PC-3 (cell line): Measurements from ENCODE around the gene OMP. TPM values are rescaled to one million over a fixed set of nuclear protein-coding genes. Genes with fewer than 3 reads are reported as not detected.

Experiments used
- ATAC-seq: fragments of 200-7000 bp; cut with Tn5 transposase; 2 replicates; pipeline ENCODE4 v1.9.1; 2020; ENCODE audit warnings: mild to moderate bottlenecking, moderate library complexity
- BruUV-seq: library from RNA; stranded (reverse); fragments of 400-500 nt; replicated peaks from 2 replicates; lab custom pipeline; 2021; lab: Mats Ljungman, UMichigan
- CTCF ChIA-PET: fragments of 300-600 bp; sonication (Branson Sonifier 250); formaldehyde crosslinking; loops from one replicate; lab custom pipeline; 2022; ENCODE audit warnings: antibody characterized with exemption; lab: Charles Lee
- POLR2A ChIA-PET: fragments of 300-600 bp; sonication (Branson Sonifier 250); formaldehyde crosslinking; loops from one replicate; lab custom pipeline; 2022; ENCODE audit warnings: antibody characterized with exemption; ENCODE audit not compliant: unreplicated experiment; lab: Charles Lee
- DNase-seq: peaks from one replicate; pipeline ENCODE4 v3.0.0-alpha.2; 2015
- H2AFZ ChIP-seq: fragments of 300-600 bp; sonication (generic); 2 replicates; pipeline ENCODE4 v1.6.0; 2016; ENCODE audit warnings: antibody characterized with exemption, low read length
- H3F3A ChIP-seq: fragments of 300-600 bp; sonication (generic); one replicate; pipeline ENCODE4 v1.6.0; 2017; ENCODE audit warnings: antibody characterized with exemption, low read length, control low read depth, mild to moderate bottlenecking; ENCODE audit not compliant: unreplicated experiment
- H3K27ac ChIP-seq: fragments of 300-600 bp; sonication (generic); 2 replicates; pipeline ENCODE4 v1.5.1; 2016; ENCODE audit warnings: mild to moderate bottlenecking, low read length
- H3K27me3 ChIP-seq: fragments of 300-600 bp; sonication (generic); 2 replicates; pipeline ENCODE4 v1.6.1; 2016; ENCODE audit warnings: low read length, mixed read lengths
- H3K36me3 ChIP-seq: fragments of 300-600 bp; sonication (generic); 2 replicates; pipeline ENCODE4 v1.6.1; 2016; ENCODE audit warnings: low read depth, mixed run types, low read length, mixed read lengths
- H3K4me1 ChIP-seq: fragments of 300-600 bp; sonication (generic); 2 replicates; pipeline ENCODE4 v1.5.1; 2016; ENCODE audit warnings: low read length; ENCODE audit not compliant: insufficient read depth
- H3K4me2 ChIP-seq: fragments of 300-600 bp; sonication (generic); 2 replicates; pipeline ENCODE4 v1.6.0; 2016; ENCODE audit warnings: low read length
- H3K4me3 ChIP-seq: fragments of 300-600 bp; sonication (generic); 2 replicates; pipeline ENCODE4 v1.5.1; 2016; ENCODE audit warnings: mild to moderate bottlenecking, low read length, mixed read lengths
- H3K79me2 ChIP-seq: fragments of 300-600 bp; sonication (generic); 2 replicates; pipeline ENCODE4 v1.6.1; 2017; ENCODE audit warnings: low read length, mixed read lengths
- H3K9ac ChIP-seq: fragments of 300-600 bp; sonication (generic); 2 replicates; pipeline ENCODE4 v1.6.0; 2016; ENCODE audit warnings: mild to moderate bottlenecking, low read length
- H3K9me2 ChIP-seq: fragments of 300-600 bp; sonication (generic); replicated peaks from 2 replicates; pipeline ENCODE4 v1.6.1; 2016; ENCODE audit warnings: mixed run types, low read length, mixed read lengths
- H3K9me3 ChIP-seq: fragments of 300-600 bp; sonication (generic); 2 replicates; pipeline ENCODE4 v1.6.1; 2016; ENCODE audit warnings: low read length, mixed read lengths
- H4K20me1 ChIP-seq: fragments of 300-600 bp; sonication (generic); 2 replicates; pipeline ENCODE4 v1.6.1; 2016; ENCODE audit warnings: low read length, mixed read lengths
- EZH2 ChIP-seq: fragments of 300-600 bp; sonication (generic); IDR thresholded peaks from one replicate; pipeline ENCODE4 v1.6.1; 2017; ENCODE audit warnings: antibody characterized with exemption, mild to moderate bottlenecking, low read length; ENCODE audit not compliant: unreplicated experiment
- EZH2phosphoT487 ChIP-seq: fragments of 300-600 bp; sonication (generic); IDR thresholded peaks from 2 replicates; pipeline ENCODE4 v1.6.1; 2018; ENCODE audit warnings: mild to moderate bottlenecking, antibody characterized with exemption, low read length, borderline replicate concordance
- intact Hi-C: fragments of 100-400 bp; cut with micrococcal nuclease; formaldehyde crosslinking; loops from 2 replicates; pipeline ENCODE4 v1.9.0; 2023
- total RNA-seq: library from RNA; depleted of rRNA; stranded (reverse); fragments of >200 nt; gene quantifications from 2 replicates; pipeline ENCODE4 v1.2.3, GENCODE V29; 2014
- TF ChIP-seq, protein P1 (sequence below): fragments of 300-600 bp; sonication (generic); conservative IDR thresholded peaks from 2 replicates; pipeline ENCODE4 v1.5.1; 2017; ENCODE audit warnings: antibody characterized with exemption, low read depth, mild to moderate bottlenecking, low read length

OMP gene
- total RNA-seq, 1 experiment from 2014 or later = not detected

- H3K79me2 ChIP-seq = no peaks in the 10 kb centered on the region
- no peak overlapping the region for H3K9ac ChIP-seq
- H2AFZ ChIP-seq = no peak overlapping the region
- POLR2A ChIA-PET = no interaction called here
- H3K9me2 ChIP-seq = no peaks in the 10 kb centered on the region
- BruUV-seq = no TSS peak
- no peaks in the 10 kb centered on the region for H3K36me3 ChIP-seq
- H3K27me3 ChIP-seq = no peaks in the 10 kb centered on the region
- no peak overlapping the region for H3K4me3 ChIP-seq
- H4K20me1 ChIP-seq = no peaks in the 10 kb centered on the region
- ATAC-seq = no peak
- no peaks in the 10 kb centered on the region for H3K9me3 ChIP-seq
- TF ChIP-seq EZH2 = no peak
- TF ChIP-seq EZH2phosphoT487 = no peak
- TF ChIP-seq, protein P1, sequence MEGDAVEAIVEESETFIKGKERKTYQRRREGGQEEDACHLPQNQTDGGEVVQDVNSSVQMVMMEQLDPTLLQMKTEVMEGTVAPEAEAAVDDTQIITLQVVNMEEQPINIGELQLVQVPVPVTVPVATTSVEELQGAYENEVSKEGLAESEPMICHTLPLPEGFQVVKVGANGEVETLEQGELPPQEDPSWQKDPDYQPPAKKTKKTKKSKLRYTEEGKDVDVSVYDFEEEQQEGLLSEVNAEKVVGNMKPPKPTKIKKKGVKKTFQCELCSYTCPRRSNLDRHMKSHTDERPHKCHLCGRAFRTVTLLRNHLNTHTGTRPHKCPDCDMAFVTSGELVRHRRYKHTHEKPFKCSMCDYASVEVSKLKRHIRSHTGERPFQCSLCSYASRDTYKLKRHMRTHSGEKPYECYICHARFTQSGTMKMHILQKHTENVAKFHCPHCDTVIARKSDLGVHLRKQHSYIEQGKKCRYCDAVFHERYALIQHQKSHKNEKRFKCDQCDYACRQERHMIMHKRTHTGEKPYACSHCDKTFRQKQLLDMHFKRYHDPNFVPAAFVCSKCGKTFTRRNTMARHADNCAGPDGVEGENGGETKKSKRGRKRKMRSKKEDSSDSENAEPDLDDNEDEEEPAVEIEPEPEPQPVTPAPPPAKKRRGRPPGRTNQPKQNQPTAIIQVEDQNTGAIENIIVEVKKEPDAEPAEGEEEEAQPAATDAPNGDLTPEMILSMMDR = no peak
- H3K27ac ChIP-seq = no peak overlapping the region
- no peaks in the 10 kb centered on the region for H3F3A ChIP-seq
- no peak overlapping the region for H3K4me2 ChIP-seq
- no peak for DNase-seq
- CTCF ChIA-PET = no interaction called here
- intact Hi-C loops = no loop called here
- H3K4me1 ChIP-seq = peaks cover 6% of the 10 kb centered on the region; the same call in 1 of the 2 replicates
These were observed 41.7 kb downstream of the OMP start for GRCh38 chr11:77144196-77144856.

GRCh38 chr11:77144857-77145428, 42.3 kb downstream of the OMP start:
- Histone ChIP-seq H3K79me2 (no peaks in the 10 kb centered on the region), H3K9me2 (no peaks in the 10 kb centered on the region), H3K27ac (no peak overlapping the region), H3K27me3 (no peaks in the 10 kb centered on the region), H4K20me1 (no peaks in the 10 kb centered on the region), H3K36me3 (no peaks in the 10 kb centered on the region), H3K4me1 (peaks cover 6% of the 10 kb centered on the region; the same call in 1 of the 2 replicates), H3F3A (no peaks in the 10 kb centered on the region), H3K9ac (no peak overlapping the region), H3K4me3 (no peak overlapping the region), H3K9me3 (no peaks in the 10 kb centered on the region), H2AFZ (no peak overlapping the region), H3K4me2 (no peak overlapping the region)
- no TSS peak for BruUV-seq
- ATAC-seq = no peak
- TF ChIP-seq EZH2 (no peak), EZH2phosphoT487 (no peak)
- TF ChIP-seq, protein P1 = no peak
- CTCF ChIA-PET = no interaction called here
- DNase-seq = no peak
- intact Hi-C loops = no loop called here
- POLR2A ChIA-PET = no interaction called here
